NB4 (cell line): Measurements from ENCODE around the gene EEA1.
"Not testable (repeated sequence)": the region's sequence is repeated elsewhere in the genome, so short reads cannot be mapped to it uniquely, and the experiment has no call there.

Source experiments
- DNase-seq: peaks from one replicate; pipeline ENCODE4 v3.0.0; 2010; ENCODE audit warnings: low read depth
- H3K4me3 ChIP-seq: one replicate; pipeline ENCODE4 v1.5.1; 2011; ENCODE audit warnings: mild to moderate bottlenecking, low read depth, low read length, moderate library complexity
- CTCF ChIP-seq: IDR thresholded peaks from one replicate; pipeline ENCODE4 v1.5.1; 2012; ENCODE audit warnings: low read depth, low read length
- MAX ChIP-seq: IDR thresholded peaks from 2 replicates; pipeline ENCODE4 v1.6.1; 2011; ENCODE audit warnings: low read depth, low read length
- MYC ChIP-seq: IDR thresholded peaks from 2 replicates; pipeline ENCODE4 v1.6.1; 2011; ENCODE audit warnings: low read depth, low read length
- POLR2A ChIP-seq: IDR thresholded peaks from 2 replicates; pipeline ENCODE4 v1.6.1; 2011; ENCODE audit warnings: mild to moderate bottlenecking; ENCODE audit not compliant: insufficient read length; ENCODE audit errors: extremely low read depth

EEA1 gene

GRCh38 chr12:92803903-92804302 is 125.2 kb downstream of the EEA1 start:
- DNase-seq = no peak
- no peak overlapping the region for H3K4me3 ChIP-seq
- no peak for TF ChIP-seq MAX
- TF ChIP-seq MYC = no peak
- TF ChIP-seq CTCF = no peak
- TF ChIP-seq POLR2A = no peak

GRCh38 chr12:92802906-92803305 is 126.2 kb downstream of the EEA1 start:
- DNase-seq = no peak
- TF ChIP-seq MYC = no peak
- no peak for TF ChIP-seq MAX
- no peak for TF ChIP-seq POLR2A
- TF ChIP-seq CTCF = no peak

GRCh38 chr12:92796650-92797049 is 132.4 kb downstream of the EEA1 start:
- DNase-seq = no peak
- TF ChIP-seq CTCF = no peak
- TF ChIP-seq POLR2A = no peak
- no peak for TF ChIP-seq MYC
- no peak for TF ChIP-seq MAX
- no peak overlapping the region for H3K4me3 ChIP-seq

More at GRCh38 chr12:92802906-92803305, 126.2 kb downstream of the EEA1 start:
- no peak overlapping the region for H3K4me3 ChIP-seq

- TF ChIP-seq MYC (no peak), MAX (no peak), POLR2A (no peak), CTCF (no peak)
Observed at GRCh38 chr12:92794814-92795213, 134.3 kb downstream of the EEA1 start.

GRCh38 chr12:92794356-92794755 is 134.7 kb downstream of the EEA1 start:
- not testable (repeated sequence) for H3K4me3 ChIP-seq, DNase-seq

More at GRCh38 chr12:92794814-92795213, 134.3 kb downstream of the EEA1 start:
- no peak overlapping the region for H3K4me3 ChIP-seq
- no peak for DNase-seq

GRCh38 chr12:92786045-92786444 is 143.1 kb downstream of the EEA1 start:
- H3K4me3 ChIP-seq = no peak overlapping the region
- TF ChIP-seq CTCF (no peak), MAX (no peak), MYC (no peak)
- no peak for DNase-seq
